ENCODE results near the gene KCNH8.

GRCh38 chr3:19432669-19433068 lies 284.4 kb downstream of the KCNH8 start:
- no peak for TF ChIP-seq CTCF (IDR thresholded peaks at IDR 0.05; ENCODE audit: low read depth, low read length, missing input control)
- no peak for TF ChIP-seq RXRA (IDR thresholded peaks at IDR 0.05)
- TF ChIP-seq ZBTB33 (IDR thresholded peaks at IDR 0.05), result no peak
- TF ChIP-seq GABPA (IDR thresholded peaks at IDR 0.05 in 1 of 2, conservative IDR thresholded peaks at IDR 0.05 in 1 of 2), result no peak
- no peak for TF ChIP-seq TAF1 (conservative IDR thresholded peaks at IDR 0.05)
- no peak for TF ChIP-seq RAD21 (IDR thresholded peaks at IDR 0.05)
